BJ (cell line): ENCODE measurements around the gene PALLD. TPM values are rescaled to one million over a fixed set of nuclear protein-coding genes. Genes with fewer than 3 reads are reported as not detected.

Experiments
- CTCF ChIA-PET: fragments of 350-600 bp; formaldehyde crosslinking; extraction: SDS; loops from one replicate; lab custom pipeline; 2021; ENCODE audit warnings: antibody characterized with exemption, inconsistent platforms; lab: Yijun Ruan, JAX
- POLR2A ChIA-PET: fragments of 300-600 bp; sonication (Branson Sonifier 250); formaldehyde crosslinking; extraction: SDS; loops from one replicate; lab custom pipeline; 2021; ENCODE audit warnings: antibody characterized with exemption; lab: Charles Lee
- DNase-seq: peaks from one replicate; pipeline ENCODE4 v3.0.0-alpha.2; 2011; ENCODE audit warnings: low read depth
- H3K27me3 ChIP-seq: 2 replicates; pipeline ENCODE4 v1.6.0; 2011; ENCODE audit warnings: low read length; ENCODE audit not compliant: control insufficient read depth, insufficient read depth
- H3K36me3 ChIP-seq: 2 replicates; pipeline ENCODE4 v1.5.1; 2011; ENCODE audit warnings: low read length; ENCODE audit not compliant: control insufficient read depth, insufficient read depth
- H3K4me3 ChIP-seq: 2 replicates; pipeline ENCODE4 v1.5.1; 2011; ENCODE audit warnings: low read depth, mild to moderate bottlenecking, control low read depth, low read length
- CTCF ChIP-seq: IDR thresholded peaks from 2 replicates; pipeline ENCODE4 v1.5.1; 2011; ENCODE audit warnings: low read depth, mild to moderate bottlenecking, control low read depth, inconsistent platforms, low read length, moderate library complexity; ENCODE audit not compliant: insufficient read depth
- polyA plus RNA-seq: library from polyadenylated mRNA; depleted of rRNA; stranded (reverse); fragments of >200 nt; gene quantifications from 2 replicates; pipeline ENCODE4 v1.2.3, GENCODE V29; 2011

Gene PALLD
- polyA plus RNA-seq, 1 experiment = 30.3 TPM

GRCh38 chr4:168679819-168680218 lies 183.0 kb downstream of the PALLD start:
- Histone ChIP-seq H3K4me3 (no peak overlapping the region), H3K27me3 (peaks cover 1% of the 10 kb centered on the region; the same call in 1 of the 2 replicates), H3K36me3 (no peaks in the 10 kb centered on the region)
- DNase-seq = no peak
- ChIA-PET POLR2A (no interaction called here), CTCF (no interaction called here)
- no peak for TF ChIP-seq CTCF

- TF ChIP-seq CTCF = no peak
- no peak for DNase-seq
- no peaks in the 10 kb centered on the region for H3K27me3 ChIP-seq
- H3K36me3 ChIP-seq = no peaks in the 10 kb centered on the region
- POLR2A ChIA-PET = no interaction called here
- H3K4me3 ChIP-seq = no peak overlapping the region
- CTCF ChIA-PET = interaction anchor here (0.5 to 1.4 kb wide), 2 partner anchors 26 to 160 kb away, joined by 3 read pairs; no protein-coding TSS in a partner anchor
These were observed 186.1 kb downstream of the PALLD start for GRCh38 chr4:168682898-168683500.

- ChIA-PET CTCF (interaction anchor here (1.4 kb wide), 1 partner anchor 27 kb away, joined by 3 read pairs; no protein-coding TSS in a partner anchor), POLR2A (no interaction called here)
- no peaks in the 10 kb centered on the region for H3K27me3 ChIP-seq
- no peak overlapping the region for H3K4me3 ChIP-seq
- H3K36me3 ChIP-seq = no peaks in the 10 kb centered on the region
- TF ChIP-seq CTCF = no peak
- no peak for DNase-seq
These were observed 186.7 kb downstream of the PALLD start for GRCh38 chr4:168683595-168683994.

GRCh38 chr4:168685136-168685809 lies 188.4 kb downstream of the PALLD start:
- DNase-seq = no peak
- TF ChIP-seq CTCF = no peak
- Histone ChIP-seq H3K4me3 (no peak overlapping the region), H3K36me3 (no peaks in the 10 kb centered on the region), H3K27me3 (no peaks in the 10 kb centered on the region)
- POLR2A ChIA-PET = no interaction called here
- CTCF ChIA-PET = no interaction called here

- ChIA-PET POLR2A (no interaction called here), CTCF (interaction anchor here (0.6 to 0.8 kb wide), 2 partner anchors 22 to 257 kb away, joined by 3 to 4 read pairs; no protein-coding TSS in a partner anchor)
- no peak for TF ChIP-seq CTCF
- H3K4me3 ChIP-seq = no peak overlapping the region
- no peaks in the 10 kb centered on the region for H3K36me3 ChIP-seq
- no peaks in the 10 kb centered on the region for H3K27me3 ChIP-seq
- DNase-seq = no peak
These were observed 191.7 kb downstream of the PALLD start for GRCh38 chr4:168688584-168688983.
